Keratinocyte (primary cell): ENCODE data around the gene CASKIN2. TPM values are rescaled to one million over a fixed set of nuclear protein-coding genes. Genes with fewer than 3 reads are reported as not detected.
"Not testable (repeated sequence)": the region's sequence is repeated elsewhere in the genome, so short reads cannot be mapped to it uniquely, and the experiment has no call there.

Experiments
- DNase-seq: peaks from one replicate; pipeline ENCODE4 v3.0.0-alpha.2; 2011; ENCODE audit warnings: low read depth, missing footprints, low spot score
- FAIRE-seq: peaks from 2 replicates; lab custom pipeline; 2011; peaks lifted over from hg19 to GRCh38; lab: Jason Lieb, UNC
- H2AFZ ChIP-seq: 2 replicates; pipeline ENCODE4 v1.6.0; 2012; ENCODE audit warnings: low read length, control low read depth, inconsistent platforms; ENCODE audit not compliant: control insufficient read depth
- H3K27ac ChIP-seq: 2 replicates; pipeline ENCODE4 v1.5.1; 2011; ENCODE audit warnings: low read length; ENCODE audit not compliant: control insufficient read depth, insufficient read depth
- H3K27me3 ChIP-seq: 3 replicates; pipeline ENCODE4 v1.6.0; 2011; ENCODE audit warnings: low read length; ENCODE audit not compliant: control insufficient read depth, insufficient read depth; ENCODE audit errors: extremely low read depth
- H3K36me3 ChIP-seq, 2 experiments: 2 replicates in 1 of 2; 3 replicates in 1 of 2; pipeline ENCODE4 v1.5.1; 2011; ENCODE audit warnings: low read length in 2 of 2, mild to moderate bottlenecking in 1 of 2; ENCODE audit not compliant: control insufficient read depth in 2 of 2, insufficient read depth in 2 of 2; ENCODE audit errors: extremely low read depth in 1 of 2
- H3K4me1 ChIP-seq: 3 replicates; pipeline ENCODE4 v1.5.1; 2011; ENCODE audit warnings: low read length; ENCODE audit not compliant: control insufficient read depth, insufficient read depth; ENCODE audit errors: extremely low read depth
- H3K4me2 ChIP-seq: 3 replicates; pipeline ENCODE4 v1.6.0; 2011; ENCODE audit warnings: low read depth, low read length; ENCODE audit not compliant: control insufficient read depth, insufficient read depth; ENCODE audit errors: extremely low read depth
- H3K4me3 ChIP-seq, 3 experiments: fragments of 200-600 bp in 1 of 3; sonication (generic) in 1 of 3; 2 replicates in 2 of 3; 3 replicates in 1 of 3; pipeline ENCODE4 v1.5.1; 2011 to 2016; ENCODE audit warnings: low read length in 3 of 3, mild to moderate bottlenecking in 3 of 3, control low read depth in 2 of 3, inconsistent platforms in 1 of 3, low read depth in 1 of 3, mixed read lengths in 1 of 3, mixed run types in 1 of 3, moderate library complexity in 1 of 3; ENCODE audit not compliant: control insufficient read depth in 2 of 3, insufficient read depth in 2 of 3; ENCODE audit errors: extremely low read depth in 1 of 3
- H3K79me2 ChIP-seq: 2 replicates; pipeline ENCODE4 v1.6.0; 2012; ENCODE audit warnings: low read length; ENCODE audit not compliant: control insufficient read depth, insufficient read depth
- H3K9ac ChIP-seq: 3 replicates; pipeline ENCODE4 v1.6.0; 2011; ENCODE audit warnings: low read length; ENCODE audit not compliant: control insufficient read depth, insufficient read depth; ENCODE audit errors: extremely low read depth
- H3K9me1 ChIP-seq: 3 replicates; pipeline ENCODE4 v1.6.0; 2011; ENCODE audit warnings: low read length; ENCODE audit not compliant: control insufficient read depth, insufficient read depth; ENCODE audit errors: extremely low read depth
- H3K9me3 ChIP-seq: 2 replicates; pipeline ENCODE4 v1.5.1; 2012; ENCODE audit warnings: low read depth, low read length; ENCODE audit not compliant: control insufficient read depth
- H4K20me1 ChIP-seq: 3 replicates; pipeline ENCODE4 v1.6.0; 2011; ENCODE audit warnings: low read length; ENCODE audit not compliant: control insufficient read depth, insufficient read depth; ENCODE audit errors: extremely low read depth
- EZH2 ChIP-seq: IDR thresholded peaks from one replicate; pipeline ENCODE4 v1.6.1; 2012; ENCODE audit warnings: inconsistent platforms, mild to moderate bottlenecking, low read length, moderate library complexity
- dilution Hi-C: fragments of 300-500 bp; cut with MboI; formaldehyde crosslinking; loops from one replicate; pipeline ENCODE4 v1.7.0; 2020; ENCODE audit warnings: low sequenced_read_pairs; ENCODE audit not compliant: extremely low pct_ligation_motif_present
- polyA plus RNA-seq, 5 experiments: library from polyadenylated mRNA; depleted of rRNA in 3 of 5; stranded (reverse) in 3 of 5; stranded (forward) in 1 of 5; unstranded in 1 of 5; fragments of >200 nt; gene quantifications; 1 replicate in 1 of 5; 2 replicates in 3 of 5; 3 replicates in 1 of 5; pipeline versions ENCODE4 v1.2.1 to v1.2.3, GENCODE V29; 2011 to 2012; ENCODE audit warnings: missing spikeins in 2 of 5, low read depth in 1 of 5, low replicate concordance in 1 of 5
- TF ChIP-seq, protein P1 (sequence below), 3 experiments: IDR thresholded peaks in 1 of 3; conservative IDR thresholded peaks in 1 of 3; optimal IDR thresholded peaks in 1 of 3; 2 replicates in 2 of 3; 3 replicates in 1 of 3; pipeline versions ENCODE3 to v1.5.1; 2011; ENCODE audit warnings: low read length in 3 of 3, mild to moderate bottlenecking in 3 of 3, moderate library complexity in 2 of 3, control low read depth in 1 of 3, inconsistent platforms in 1 of 3; ENCODE audit not compliant: insufficient read depth in 2 of 3; ENCODE audit errors: extremely low read depth in 1 of 3

Gene CASKIN2
- polyA plus RNA-seq, 1 donor (not counting 4 experiments of a cell fraction or from before 2014, with no cell fraction given): 3.7 TPM

- Histone ChIP-seq H3K9ac (no peak overlapping the region), H3K79me2 (peaks cover 7% of the 10 kb centered on the region), H3K4me3 (no peak overlapping the region), H2AFZ (no peak overlapping the region), H3K27ac (no peak overlapping the region), H3K27me3 (no peaks in the 10 kb centered on the region), H3K4me2 (no peak overlapping the region), H3K9me3 (no peaks in the 10 kb centered on the region), H3K36me3 (peaks cover 13 to 14% of the 10 kb centered on the region in 2 experiments), H3K9me1 (peaks cover 4% of the 10 kb centered on the region), H4K20me1 (peaks cover 4% of the 10 kb centered on the region), H3K4me1 (peaks cover 11% of the 10 kb centered on the region)
- no peak for TF ChIP-seq EZH2
- TF ChIP-seq, protein P1, sequence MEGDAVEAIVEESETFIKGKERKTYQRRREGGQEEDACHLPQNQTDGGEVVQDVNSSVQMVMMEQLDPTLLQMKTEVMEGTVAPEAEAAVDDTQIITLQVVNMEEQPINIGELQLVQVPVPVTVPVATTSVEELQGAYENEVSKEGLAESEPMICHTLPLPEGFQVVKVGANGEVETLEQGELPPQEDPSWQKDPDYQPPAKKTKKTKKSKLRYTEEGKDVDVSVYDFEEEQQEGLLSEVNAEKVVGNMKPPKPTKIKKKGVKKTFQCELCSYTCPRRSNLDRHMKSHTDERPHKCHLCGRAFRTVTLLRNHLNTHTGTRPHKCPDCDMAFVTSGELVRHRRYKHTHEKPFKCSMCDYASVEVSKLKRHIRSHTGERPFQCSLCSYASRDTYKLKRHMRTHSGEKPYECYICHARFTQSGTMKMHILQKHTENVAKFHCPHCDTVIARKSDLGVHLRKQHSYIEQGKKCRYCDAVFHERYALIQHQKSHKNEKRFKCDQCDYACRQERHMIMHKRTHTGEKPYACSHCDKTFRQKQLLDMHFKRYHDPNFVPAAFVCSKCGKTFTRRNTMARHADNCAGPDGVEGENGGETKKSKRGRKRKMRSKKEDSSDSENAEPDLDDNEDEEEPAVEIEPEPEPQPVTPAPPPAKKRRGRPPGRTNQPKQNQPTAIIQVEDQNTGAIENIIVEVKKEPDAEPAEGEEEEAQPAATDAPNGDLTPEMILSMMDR (optimal IDR thresholded peaks at IDR 0.05 in 1 of 3, IDR thresholded peaks at IDR 0.05 in 1 of 3, conservative IDR thresholded peaks at IDR 0.05 in 1 of 3; ENCODE audit: extremely low read depth in 1 of 3, insufficient read depth in 2 of 3, low read length in 3 of 3): no peak
- FAIRE-seq: no peak
- DNase-seq: no peak
- dilution Hi-C loops: no loop called here
These were observed 6.0 kb upstream of the CASKIN2 start for GRCh38 chr17:75521290-75521689.

- FAIRE-seq, H3K79me2 ChIP-seq, H4K20me1 ChIP-seq, H3K27me3 ChIP-seq, DNase-seq, H3K9me1 ChIP-seq, H3K4me2 ChIP-seq, dilution Hi-C loops, H3K9ac ChIP-seq, H2AFZ ChIP-seq, H3K4me1 ChIP-seq, H3K4me3 ChIP-seq, H3K27ac ChIP-seq, H3K9me3 ChIP-seq: not testable (repeated sequence)
- H3K36me3 ChIP-seq: peaks cover 13 to 14% of the 10 kb centered on the region in 2 experiments
These were observed 5.1 kb upstream of the CASKIN2 start for GRCh38 chr17:75520413-75520812.

GRCh38 chr17:75518983-75519537 is 3.7 kb upstream of the CASKIN2 start:
- Histone ChIP-seq H3K9me3 (no peaks in the 10 kb centered on the region), H2AFZ (no peak overlapping the region), H4K20me1 (peaks cover 5% of the 10 kb centered on the region), H3K4me1 (peaks cover 16% of the 10 kb centered on the region), H3K9ac (no peak overlapping the region), H3K9me1 (peaks cover 4% of the 10 kb centered on the region), H3K27ac (no peak overlapping the region), H3K4me3 (no peak overlapping the region), H3K4me2 (no peak overlapping the region), H3K27me3 (no peaks in the 10 kb centered on the region), H3K79me2 (peaks cover 8% of the 10 kb centered on the region), H3K36me3 (peaks cover 13 to 15% of the 10 kb centered on the region in 2 experiments)
- TF ChIP-seq EZH2: no peak
- TF ChIP-seq, protein P1 (optimal IDR thresholded peaks at IDR 0.05 in 1 of 3, IDR thresholded peaks at IDR 0.05 in 1 of 3, conservative IDR thresholded peaks at IDR 0.05 in 1 of 3; ENCODE audit: extremely low read depth in 1 of 3, insufficient read depth in 2 of 3, low read length in 3 of 3): peak in 1 of 3 experiments; percentile 26
- DNase-seq (no peak), FAIRE-seq (no peak)
- dilution Hi-C loops: no loop called here
